ENCODE results near the gene CA11. TPM values are rescaled to one million over a fixed set of nuclear protein-coding genes. Genes with fewer than 3 reads are reported as not detected.

CA11 gene
- polyA plus RNA-seq, 5 donors: 3.8 to 7.5 (median 5.7) TPM

- DNase-seq: no peak
These were observed 31.4 kb downstream of the CA11 start, which contains the start of gene FAM83E for GRCh38 chr19:48614436-48615230. FAM83E (minus strand) TSS chr19:48615076; CDS start chr19:48613372, 1,704 bp downstream.

GRCh38 chr19:48613852-48614435 lies 32.0 kb downstream of the CA11 start:
- no peak for DNase-seq

DNA sequence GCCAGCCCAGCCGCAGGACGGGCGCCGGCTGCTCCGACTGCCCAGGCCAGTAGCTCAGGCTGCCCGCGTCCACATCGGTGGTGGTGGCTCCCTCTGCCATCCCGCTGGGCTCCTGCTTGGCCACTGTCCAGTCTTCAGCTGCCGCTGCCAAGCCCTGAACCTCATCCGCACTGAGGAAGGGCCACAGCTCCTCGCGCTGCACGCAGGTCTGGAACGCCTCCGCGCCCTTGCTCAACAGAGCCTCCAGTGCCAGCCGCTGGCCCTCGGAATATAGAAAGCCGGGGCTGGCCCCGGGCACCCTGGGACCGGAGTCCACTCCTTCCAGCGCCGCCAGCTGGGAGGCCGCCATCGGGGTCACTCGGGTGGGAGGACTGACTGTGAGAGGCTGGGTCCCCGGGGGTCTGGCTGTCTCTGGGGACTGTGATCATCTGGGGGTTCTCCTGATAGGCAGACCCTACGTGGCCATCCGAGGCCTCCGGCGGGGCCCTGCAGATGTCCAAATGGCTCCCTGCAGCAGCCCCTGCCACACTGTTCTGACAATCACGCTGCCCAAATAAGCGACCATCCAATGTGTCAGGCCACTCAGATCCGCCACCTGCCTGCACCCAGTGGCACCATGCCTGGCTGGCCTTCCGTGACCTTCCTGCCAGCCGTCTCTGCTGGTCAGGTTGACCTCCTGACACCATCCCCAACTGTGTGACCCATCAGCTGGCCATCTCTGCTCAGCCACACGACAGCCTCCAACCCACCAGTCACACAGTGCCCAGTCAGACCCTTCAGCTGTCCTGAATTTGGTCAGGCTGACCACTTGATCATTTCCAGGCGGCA lies 32.7 kb downstream of the CA11 start:
- DNase-seq: no peak

DNA sequence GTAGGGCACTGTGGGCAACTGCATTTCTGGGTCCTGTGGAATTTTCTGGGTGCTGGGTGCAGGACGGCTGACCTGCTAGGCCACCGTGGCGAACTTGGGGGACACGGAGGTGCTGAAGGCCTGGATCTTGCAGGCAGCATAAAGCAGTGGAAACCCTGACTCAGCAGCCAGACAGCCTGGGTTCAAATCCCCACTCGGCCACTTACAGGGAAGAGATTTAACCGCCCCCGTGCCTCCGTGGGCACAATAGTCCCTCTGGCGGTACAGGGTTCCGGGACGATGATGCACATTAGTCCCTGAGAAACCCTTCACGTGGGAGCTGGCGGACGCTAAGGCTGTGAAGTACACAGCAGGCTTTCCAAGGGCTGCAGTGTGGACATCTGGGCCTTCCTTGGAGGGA lies 34.1 kb downstream of the CA11 start:
- no peak for DNase-seq

- no peak for DNase-seq
These were observed 36.3 kb downstream of the CA11 start for GRCh38 chr19:48609571-48610108.

DNA sequence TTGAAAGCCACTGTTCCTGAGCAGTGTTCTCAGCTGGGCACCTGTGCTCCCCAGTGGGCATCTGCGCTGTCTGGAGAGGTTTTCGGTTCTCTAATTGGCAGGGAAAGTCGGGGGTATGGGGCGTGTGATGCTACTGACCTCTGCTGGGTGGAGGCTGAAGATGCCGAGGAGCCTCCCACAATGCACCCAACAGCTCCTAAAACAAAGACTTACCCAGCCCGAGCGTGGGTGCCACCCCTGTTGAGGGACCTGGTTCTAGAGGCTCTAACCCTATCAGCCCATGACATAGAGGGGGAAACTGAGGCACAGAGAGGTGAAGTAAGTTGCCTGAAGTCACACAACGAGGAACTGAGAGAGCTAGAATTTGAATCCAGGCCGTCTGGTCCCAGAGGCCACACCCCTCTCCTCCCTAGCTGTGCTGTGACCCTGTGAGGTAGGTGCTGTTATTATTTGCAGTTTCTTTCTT lies 37.2 kb downstream of the CA11 start:
- DNase-seq: no peak

GRCh38 chr19:48607359-48607755 lies 38.6 kb downstream of the CA11 start:
- DNase-seq: no peak

DNA sequence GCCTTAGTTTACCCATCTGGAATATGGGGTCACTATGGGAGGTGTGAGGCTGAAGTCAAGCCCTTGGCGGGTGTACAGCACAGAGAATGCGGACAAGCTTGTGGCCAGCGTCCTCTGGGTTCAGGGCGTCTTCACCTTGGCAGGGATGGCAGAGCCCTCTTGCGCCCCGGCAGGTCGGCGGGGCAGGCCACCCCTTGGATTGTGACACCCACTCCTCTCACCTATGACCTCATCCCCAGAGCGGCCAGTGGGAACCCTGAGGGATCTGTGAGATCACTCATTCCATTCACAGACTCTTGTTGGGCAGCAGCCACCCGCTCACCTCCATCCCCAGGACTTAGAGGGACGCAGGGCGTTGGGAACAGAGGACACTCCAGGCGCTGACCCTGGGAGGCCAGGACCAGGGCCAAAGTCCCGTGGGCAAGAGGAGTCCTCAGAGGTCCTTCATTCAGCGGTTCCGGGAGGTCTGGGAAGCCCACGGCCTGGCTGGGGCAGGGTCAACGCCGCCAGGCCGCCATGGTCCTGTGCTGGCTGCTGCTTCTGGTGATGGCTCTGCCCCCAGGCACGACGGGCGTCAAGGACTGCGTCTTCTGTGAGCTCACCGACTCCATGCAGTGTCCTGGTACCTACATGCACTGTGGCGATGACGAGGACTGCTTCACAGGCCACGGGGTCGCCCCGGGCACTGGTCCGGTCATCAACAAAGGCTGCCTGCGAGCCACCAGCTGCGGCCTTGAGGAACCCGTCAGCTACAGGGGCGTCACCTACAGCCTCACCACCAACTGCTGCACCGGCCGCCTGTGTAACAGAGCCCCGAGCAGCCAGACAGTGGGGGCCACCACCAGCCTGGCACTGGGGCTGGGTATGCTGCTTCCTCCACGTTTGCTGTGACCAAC lies 39.3 kb downstream of the CA11 start, which contains the start of gene SPACA4:
Gene SPACA4 (plus strand): TSS at position 280 of the 896 bp plus-strand sequence. CDS start 237 bp downstream, at position 517.
- no peak for DNase-seq

DNA sequence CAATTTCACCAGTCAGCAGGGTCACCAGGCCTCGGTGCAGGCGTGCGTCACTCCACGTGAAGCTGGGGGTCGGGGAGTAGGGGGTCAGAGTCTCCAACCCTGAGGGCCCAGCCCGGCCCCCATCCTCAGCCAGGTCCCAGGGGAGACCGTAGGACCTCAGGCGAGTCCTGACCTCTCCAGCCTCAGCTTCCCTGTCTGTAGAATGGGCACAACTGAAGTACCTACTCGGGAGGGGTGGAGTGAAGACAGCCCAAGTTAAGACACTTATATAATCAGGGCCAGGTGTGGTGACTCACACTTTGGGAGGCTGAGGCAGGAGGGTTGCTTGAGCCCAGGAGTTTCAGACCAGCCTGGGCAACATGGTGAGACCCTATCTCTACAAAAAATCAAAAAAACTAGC lies 42.1 kb downstream of the CA11 start:
- no peak for DNase-seq

GRCh38 chr19:48603449-48603848 lies 42.5 kb downstream of the CA11 start:
- no peak for DNase-seq

- no peak for DNase-seq
These were observed 43.0 kb downstream of the CA11 start for GRCh38 chr19:48603001-48603400.

- no peak for DNase-seq
These were observed 45.1 kb downstream of the CA11 start for GRCh38 chr19:48600679-48601417.

DNA sequence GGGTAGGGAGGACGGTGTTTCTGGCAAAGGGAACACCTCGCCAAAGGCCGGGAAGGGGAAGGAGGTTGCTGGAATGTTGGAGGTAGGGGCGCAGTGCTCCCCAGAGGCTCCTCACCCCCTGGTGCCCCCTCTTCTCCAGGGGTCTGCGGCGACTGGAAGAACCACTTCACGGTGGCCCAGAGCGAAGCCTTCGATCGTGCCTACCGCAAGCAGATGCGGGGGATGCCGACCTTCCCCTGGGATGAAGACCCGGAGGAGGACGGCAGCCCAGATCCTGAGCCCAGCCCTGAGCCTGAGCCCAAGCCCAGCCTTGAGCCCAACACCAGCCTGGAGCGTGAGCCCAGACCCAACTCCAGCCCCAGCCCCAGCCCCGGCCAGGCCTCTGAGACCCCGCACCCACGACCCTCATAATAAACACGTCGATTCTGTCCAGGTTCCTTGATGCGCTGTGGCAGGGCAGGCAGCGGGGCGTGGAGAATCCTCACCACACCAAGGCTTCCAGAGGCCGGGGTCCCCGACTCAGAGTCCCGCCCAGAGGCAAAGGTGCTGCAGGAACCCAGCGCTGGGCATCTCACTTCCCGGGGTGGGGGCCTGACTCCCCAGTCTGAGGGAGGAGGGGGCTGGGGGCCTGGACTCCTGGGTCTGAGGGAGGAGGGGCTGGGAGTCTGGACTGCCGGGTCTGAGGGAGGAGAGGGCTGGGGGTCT lies 46.8 kb downstream of the CA11 start:
- no peak for DNase-seq

DNA sequence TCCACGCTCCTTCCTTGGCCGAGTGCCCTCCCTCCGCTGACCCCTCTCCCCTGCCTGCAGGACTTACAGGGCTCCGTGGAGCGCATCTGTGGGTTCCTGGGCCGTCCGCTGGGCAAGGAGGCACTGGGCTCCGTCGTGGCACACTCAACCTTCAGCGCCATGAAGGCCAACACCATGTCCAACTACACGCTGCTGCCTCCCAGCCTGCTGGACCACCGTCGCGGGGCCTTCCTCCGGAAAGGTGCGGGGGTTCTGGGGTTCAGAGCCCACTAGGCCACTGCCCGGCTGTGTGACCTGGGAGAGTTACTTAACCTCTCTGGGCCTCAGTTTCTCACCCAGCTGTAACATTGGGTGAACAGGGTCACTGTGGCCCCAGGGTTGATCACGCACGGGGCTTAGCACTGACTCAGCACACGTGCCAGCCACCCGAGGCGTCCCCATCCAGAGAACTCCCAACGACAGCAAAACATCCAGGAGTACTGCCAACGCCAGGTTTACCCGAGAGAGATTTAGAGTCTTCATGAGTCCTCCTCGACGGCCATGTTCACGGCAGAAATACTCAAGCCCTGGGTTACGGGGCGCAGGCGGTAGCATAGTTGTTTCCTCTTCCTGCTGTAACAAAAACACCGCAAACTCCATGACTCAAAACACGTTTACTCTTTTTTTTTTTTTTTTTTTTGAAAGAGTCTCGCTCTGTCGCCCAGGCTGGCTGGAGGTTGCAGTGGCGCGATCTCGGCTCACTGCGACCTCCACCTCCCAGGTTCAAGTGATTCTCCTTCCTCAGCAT lies 49.1 kb downstream of the CA11 start:
- no peak for DNase-seq

DNA sequence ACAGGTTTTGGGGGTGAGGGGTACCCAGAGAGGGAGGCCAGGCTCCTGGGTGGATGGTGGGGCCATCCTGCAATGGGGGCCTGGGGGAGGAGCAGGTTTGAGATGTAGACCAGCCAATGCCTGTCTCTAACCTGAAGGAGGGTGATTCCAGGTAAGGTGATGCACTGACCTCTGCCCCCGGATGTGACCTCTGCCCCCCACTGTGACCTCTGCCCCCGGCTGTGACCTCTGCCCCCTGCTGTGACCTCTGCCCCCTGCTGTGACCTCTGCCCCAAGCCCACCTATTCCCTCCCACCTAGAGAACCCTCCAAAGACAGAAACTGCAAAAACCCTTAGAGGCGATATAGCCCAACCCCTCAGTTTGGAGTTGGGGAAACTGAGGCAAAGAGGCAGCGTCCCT lies 49.8 kb downstream of the CA11 start:
- DNase-seq: no peak

- DNase-seq: no peak
These were observed 50.2 kb downstream of the CA11 start for GRCh38 chr19:48595833-48596232.

DNA sequence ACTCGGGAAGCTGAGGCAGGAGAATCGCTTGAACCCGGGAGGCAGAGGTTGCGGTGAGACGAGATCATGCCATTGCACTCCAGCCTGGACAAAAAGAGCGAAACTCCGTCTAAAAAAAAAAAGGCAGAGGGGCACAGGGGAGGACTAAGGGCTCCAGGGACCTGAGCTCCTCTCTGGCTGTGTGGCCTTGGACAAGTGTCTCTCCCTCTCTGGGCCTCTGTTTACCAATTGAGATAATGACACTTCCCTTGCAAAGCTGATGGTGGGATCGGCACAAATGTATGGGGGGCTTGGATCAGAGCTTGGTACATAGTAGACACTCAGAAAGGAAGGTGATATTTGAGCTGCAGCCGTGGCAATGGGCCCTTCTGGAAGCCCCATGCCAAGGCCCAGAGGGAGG lies 50.8 kb downstream of the CA11 start:
- DNase-seq: no peak

- DNase-seq: no peak
These were observed 55.0 kb downstream of the CA11 start for GRCh38 chr19:48591021-48591420.
